Measurements from ENCODE around the gene SP140L. TPM values are rescaled to one million over a fixed set of nuclear protein-coding genes. Genes with fewer than 3 reads are reported as not detected.

SP140L gene
- polyA plus RNA-seq, 1 experiment, result 13.4 TPM

DNA sequence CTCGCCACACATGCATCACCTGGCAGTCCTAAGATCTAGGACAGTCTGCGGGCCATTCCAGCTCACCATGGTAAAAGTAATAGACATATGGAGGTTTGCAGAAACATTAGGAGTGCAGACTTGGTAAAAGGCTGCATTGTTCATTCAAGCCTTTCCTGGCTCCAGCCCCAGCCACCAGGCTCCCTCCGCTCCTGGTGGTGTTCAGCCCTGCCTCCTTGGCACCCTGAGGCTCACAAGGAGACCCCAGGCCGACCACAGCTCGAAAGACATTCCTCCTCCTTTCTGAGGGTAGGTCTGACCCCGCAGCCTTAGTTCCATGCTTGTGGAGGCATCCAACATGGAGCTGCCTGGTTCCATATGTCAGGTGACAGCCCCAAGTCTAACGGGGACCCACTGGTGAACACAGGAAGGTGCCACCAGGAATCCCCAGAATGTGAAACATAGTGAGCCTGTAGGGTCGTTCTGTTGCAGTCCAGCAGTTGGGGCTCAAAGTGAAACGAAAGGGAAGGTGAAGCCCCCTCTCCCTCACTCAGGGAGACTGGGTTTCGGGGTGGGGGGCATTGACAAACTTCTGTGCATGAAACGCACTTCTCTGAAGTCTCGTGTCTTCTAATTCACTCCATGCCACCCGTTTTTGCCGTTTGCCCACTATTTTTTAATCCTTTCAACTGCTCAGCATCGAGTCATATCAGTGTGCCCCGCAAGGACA is 84.0 kb downstream of the SP140L start:
- Histone ChIP-seq H3K4me3 (ENCODE audit: low read depth, low read length) (peak overlapping the region; percentile 78), H3K27me3 (ENCODE audit: control insufficient read depth, insufficient read depth, low read length) (no peaks in the 10 kb centered on the region), H3K27ac (ENCODE audit: low read depth, low read length) (peak overlapping the region; percentile 95), H3K9me3 (ENCODE audit: control insufficient read depth, insufficient read depth, low read length) (no peaks in the 10 kb centered on the region; the same call in 1 of the 2 replicates)
- DNase-seq (ENCODE audit: low read depth, low spot score), result no peak
- TF ChIP-seq, protein P1, sequence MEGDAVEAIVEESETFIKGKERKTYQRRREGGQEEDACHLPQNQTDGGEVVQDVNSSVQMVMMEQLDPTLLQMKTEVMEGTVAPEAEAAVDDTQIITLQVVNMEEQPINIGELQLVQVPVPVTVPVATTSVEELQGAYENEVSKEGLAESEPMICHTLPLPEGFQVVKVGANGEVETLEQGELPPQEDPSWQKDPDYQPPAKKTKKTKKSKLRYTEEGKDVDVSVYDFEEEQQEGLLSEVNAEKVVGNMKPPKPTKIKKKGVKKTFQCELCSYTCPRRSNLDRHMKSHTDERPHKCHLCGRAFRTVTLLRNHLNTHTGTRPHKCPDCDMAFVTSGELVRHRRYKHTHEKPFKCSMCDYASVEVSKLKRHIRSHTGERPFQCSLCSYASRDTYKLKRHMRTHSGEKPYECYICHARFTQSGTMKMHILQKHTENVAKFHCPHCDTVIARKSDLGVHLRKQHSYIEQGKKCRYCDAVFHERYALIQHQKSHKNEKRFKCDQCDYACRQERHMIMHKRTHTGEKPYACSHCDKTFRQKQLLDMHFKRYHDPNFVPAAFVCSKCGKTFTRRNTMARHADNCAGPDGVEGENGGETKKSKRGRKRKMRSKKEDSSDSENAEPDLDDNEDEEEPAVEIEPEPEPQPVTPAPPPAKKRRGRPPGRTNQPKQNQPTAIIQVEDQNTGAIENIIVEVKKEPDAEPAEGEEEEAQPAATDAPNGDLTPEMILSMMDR (IDR thresholded peaks at IDR 0.05; ENCODE audit: low read depth, low read length), result 0 out of 2 replicates have a peak, but pooled peaks have one; percentile 1
- POLR2A ChIA-PET, result interaction anchor here (0.6 kb wide), 1 partner anchor 1645 kb away, joined by 4 read pairs; no protein-coding TSS in a partner anchor
- CTCF ChIA-PET, result interaction anchor here (0.6 kb wide), 1 partner anchor 251 kb away, joined by 3 read pairs; no protein-coding TSS in a partner anchor

GRCh38 chr2:230411570-230412370 is 84.8 kb downstream of the SP140L start:
- Histone ChIP-seq H3K9me3 (ENCODE audit: control insufficient read depth, insufficient read depth, low read length) (no peaks in the 10 kb centered on the region; the same call in 1 of the 2 replicates), H3K27me3 (ENCODE audit: control insufficient read depth, insufficient read depth, low read length) (no peaks in the 10 kb centered on the region), H3K27ac (ENCODE audit: low read depth, low read length) (peak overlapping the region; percentile 95), H3K4me3 (ENCODE audit: low read depth, low read length) (peak overlapping the region; percentile 78)
- POLR2A ChIA-PET, result no interaction called here
- CTCF ChIA-PET, result interaction anchor here (0.6 kb wide), 1 partner anchor 252 kb away, joined by 3 read pairs; no protein-coding TSS in a partner anchor
- TF ChIP-seq, protein P1 (IDR thresholded peaks at IDR 0.05; ENCODE audit: low read depth, low read length), result no peak
- no peak for DNase-seq (ENCODE audit: low read depth, low spot score)

DNA sequence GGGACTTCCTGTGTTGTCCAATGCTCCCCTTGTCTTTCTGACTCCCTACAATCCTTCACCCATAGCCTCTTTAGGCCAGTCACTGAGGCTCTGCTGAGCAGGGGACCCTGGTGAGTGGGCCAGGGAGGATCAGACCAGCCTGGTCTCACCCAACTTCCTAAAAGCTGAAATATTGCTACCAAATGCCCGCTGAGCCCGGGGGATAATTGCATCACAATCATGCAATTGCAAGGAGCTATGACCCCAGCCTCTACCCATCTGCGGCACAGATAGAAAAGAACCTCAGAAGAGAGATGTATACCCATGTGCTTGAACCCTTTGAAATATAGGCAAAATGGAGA is 85.3 kb downstream of the SP140L start:
- TF ChIP-seq, protein P1 (IDR thresholded peaks at IDR 0.05; ENCODE audit: low read depth, low read length), result no peak
- H3K27ac ChIP-seq (ENCODE audit: low read depth, low read length), result peak overlapping the region; percentile 68
- no peak for DNase-seq (ENCODE audit: low read depth, low spot score)
- CTCF ChIA-PET, result no interaction called here
- peak overlapping the region; percentile 78 for H3K4me3 ChIP-seq (ENCODE audit: low read depth, low read length)
- H3K9me3 ChIP-seq (ENCODE audit: control insufficient read depth, insufficient read depth, low read length), result no peaks in the 10 kb centered on the region; the same call in 1 of the 2 replicates
- no peaks in the 10 kb centered on the region for H3K27me3 ChIP-seq (ENCODE audit: control insufficient read depth, insufficient read depth, low read length)
- POLR2A ChIA-PET, result no interaction called here

- Histone ChIP-seq H3K4me3 (ENCODE audit: low read depth, low read length) (no peak overlapping the region), H3K27me3 (ENCODE audit: control insufficient read depth, insufficient read depth, low read length) (no peaks in the 10 kb centered on the region), H3K27ac (ENCODE audit: low read depth, low read length) (no peak overlapping the region), H3K9me3 (ENCODE audit: control insufficient read depth, insufficient read depth, low read length) (no peaks in the 10 kb centered on the region; the same call in 1 of the 2 replicates)
- TF ChIP-seq, protein P1 (IDR thresholded peaks at IDR 0.05; ENCODE audit: low read depth, low read length), result no peak
- DNase-seq (ENCODE audit: low read depth, low spot score), result no peak
- POLR2A ChIA-PET, result no interaction called here
- CTCF ChIA-PET, result no interaction called here
These were observed 85.9 kb downstream of the SP140L start for GRCh38 chr2:230412846-230413245.

GRCh38 chr2:230413479-230413878 is 86.5 kb downstream of the SP140L start:
- TF ChIP-seq, protein P1 (IDR thresholded peaks at IDR 0.05; ENCODE audit: low read depth, low read length), result no peak
- ChIA-PET POLR2A (no interaction called here), CTCF (no interaction called here)

More at GRCh38 chr2:230413479-230413878, 86.5 kb downstream of the SP140L start:
- Histone ChIP-seq H3K9me3 (ENCODE audit: control insufficient read depth, insufficient read depth, low read length) (no peaks in the 10 kb centered on the region; the same call in 1 of the 2 replicates), H3K4me3 (ENCODE audit: low read depth, low read length) (no peak overlapping the region), H3K27ac (ENCODE audit: low read depth, low read length) (no peak overlapping the region), H3K27me3 (ENCODE audit: control insufficient read depth, insufficient read depth, low read length) (no peaks in the 10 kb centered on the region)
- no peak for DNase-seq (ENCODE audit: low read depth, low spot score)
